VCaP (cell line): ENCODE results near the gene DNAJC15.

ENCODE experiments used
- H3K27ac ChIP-seq: fragments of 450-650 bp; 2 replicates; pipeline ENCODE4 v1.5.1; 2017
- CTCF ChIP-seq: fragments of 450-650 bp; conservative IDR thresholded peaks from 2 replicates; pipeline ENCODE4 v1.5.1; 2017; ENCODE audit warnings: mild to moderate bottlenecking, moderate library complexity

DNAJC15 gene

DNA sequence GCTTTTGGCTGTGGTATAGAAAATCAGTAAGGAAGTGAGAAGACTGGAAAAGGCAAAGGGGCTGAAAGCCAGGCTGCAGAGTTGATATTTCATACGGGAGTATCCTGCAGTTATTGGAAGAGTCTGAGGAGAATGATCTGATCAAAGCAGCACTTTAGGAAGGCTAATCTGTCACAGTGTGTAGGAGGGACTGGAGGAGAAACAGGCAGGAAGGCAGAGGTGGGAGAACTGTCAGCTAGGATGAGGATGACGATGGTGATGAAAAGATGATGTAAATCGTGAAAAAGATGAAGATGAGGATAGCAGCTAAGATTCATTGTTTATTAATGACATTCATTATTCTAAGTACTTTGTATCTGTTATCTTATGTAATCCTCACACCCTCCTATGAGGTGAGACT, 123.0 kb downstream of the DNAJC15 start:
- no peak overlapping the region for H3K27ac ChIP-seq
- TF ChIP-seq CTCF = no peak

- no peak for TF ChIP-seq CTCF
- no peak overlapping the region for H3K27ac ChIP-seq
These were observed 127.2 kb downstream of the DNAJC15 start for GRCh38 chr13:43150369-43151207.

GRCh38 chr13:43153436-43154090, 130.2 kb downstream of the DNAJC15 start:
- TF ChIP-seq CTCF = no peak

DNA sequence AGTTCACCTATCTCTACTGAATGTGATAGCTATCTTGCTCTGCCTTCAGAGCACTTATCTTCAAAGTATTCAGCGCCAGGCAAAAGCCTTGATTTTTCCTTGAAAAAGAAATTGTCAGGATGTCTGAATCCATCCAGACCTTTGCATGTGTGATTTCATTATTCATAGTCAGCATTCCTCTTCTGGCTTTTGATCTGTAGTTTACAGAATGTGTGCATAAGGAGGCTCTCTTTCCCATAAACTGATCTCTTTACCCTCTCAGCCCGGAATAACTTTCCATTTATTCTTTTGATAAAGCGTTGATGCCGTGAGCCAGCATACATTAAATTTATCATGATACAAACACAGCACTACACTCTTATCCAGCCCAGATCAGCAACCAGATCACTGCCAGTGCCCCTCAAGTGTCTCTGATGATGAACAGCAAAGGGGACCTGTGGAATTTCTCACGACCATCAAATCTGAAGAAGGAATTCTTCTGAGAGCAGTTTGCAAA, 130.8 kb downstream of the DNAJC15 start:
- no peak overlapping the region for H3K27ac ChIP-seq

More at GRCh38 chr13:43153436-43154090, 130.2 kb downstream of the DNAJC15 start:
- H3K27ac ChIP-seq = no peak overlapping the region

DNA sequence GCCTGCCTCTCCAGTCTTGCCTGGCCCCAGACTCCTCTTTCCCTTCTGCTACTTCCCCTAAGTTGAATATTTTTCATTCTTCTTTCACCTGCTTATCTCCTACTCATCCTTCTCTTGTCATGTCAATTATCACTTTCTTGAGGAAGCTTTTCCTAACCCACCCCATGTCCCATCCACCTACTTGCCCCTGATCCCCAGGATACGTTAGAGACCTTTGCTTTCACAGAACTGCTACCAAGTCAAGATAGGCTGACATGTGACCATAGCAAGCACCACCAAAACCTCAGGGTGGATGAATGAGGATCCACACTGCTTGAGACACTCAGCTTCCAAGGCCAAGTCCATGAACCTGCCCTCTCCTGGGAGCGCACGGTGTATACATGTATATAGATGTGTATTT, 131.5 kb downstream of the DNAJC15 start:
- no peak for TF ChIP-seq CTCF
- no peak overlapping the region for H3K27ac ChIP-seq

More for the DNA sequence above, 130.8 kb downstream of the DNAJC15 start:
- no peak for TF ChIP-seq CTCF

DNA sequence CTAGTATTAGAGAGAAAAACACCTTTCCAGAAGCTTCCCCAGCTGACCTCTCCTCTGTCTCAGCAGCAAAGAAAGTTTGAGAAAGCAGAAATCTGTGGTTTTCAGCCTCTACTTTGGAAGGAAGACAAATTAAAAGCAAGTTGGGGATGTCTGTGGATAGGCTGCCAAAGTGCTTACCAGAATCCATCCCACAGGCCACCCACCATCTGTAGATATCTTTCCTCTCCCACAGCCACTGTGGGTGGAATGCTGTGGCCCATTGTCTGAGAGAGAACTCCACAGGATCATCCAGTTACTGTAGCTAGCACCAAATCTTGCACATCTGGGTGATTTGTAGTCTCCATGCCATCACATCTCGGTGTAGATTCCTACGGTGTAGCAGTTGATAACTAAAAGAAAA, 133.5 kb downstream of the DNAJC15 start:
- no peak for TF ChIP-seq CTCF
- H3K27ac ChIP-seq = no peak overlapping the region

GRCh38 chr13:43157796-43158195, 134.4 kb downstream of the DNAJC15 start:
- H3K27ac ChIP-seq = no peak overlapping the region
- no peak for TF ChIP-seq CTCF
